ENCODE data around the gene SORL1. TPM values are rescaled to one million over a fixed set of nuclear protein-coding genes. Genes with fewer than 3 reads are reported as not detected.
A peak's percentile ranks its signal among the peaks of the same experiment; 100 is the strongest.

Gene SORL1
- total RNA-seq, 1 donor from 2014 or later, result 11.1 TPM

- Mint-ChIP-seq H3K4me3 (ENCODE audit: unreplicated experiment) (peak overlapping the region; percentile 64), H3K27me3 (ENCODE audit: unreplicated experiment) (peaks cover 8% of the 10 kb centered on the region), H3K36me3 (ENCODE audit: unreplicated experiment) (no peaks in the 10 kb centered on the region), H3K4me1 (ENCODE audit: low read depth, unreplicated experiment) (peaks cover 34% of the 10 kb centered on the region), H3K9me3 (ENCODE audit: unreplicated experiment) (peaks cover 14% of the 10 kb centered on the region), H3K27ac (ENCODE audit: unreplicated experiment) (peak overlapping the region; percentile 99)
- TF ChIP-seq CTCF (IDR thresholded peaks at IDR 0.05; ENCODE audit: partially characterized antibody, unreplicated experiment), result no peak
- peak; percentile 17 for DNase-seq
Measured at GRCh38 chr11:121523581-121524232, 71.6 kb downstream of the SORL1 start.

- Mint-ChIP-seq H3K36me3 (ENCODE audit: unreplicated experiment) (no peaks in the 10 kb centered on the region), H3K27me3 (ENCODE audit: unreplicated experiment) (peaks cover 8% of the 10 kb centered on the region), H3K9me3 (ENCODE audit: unreplicated experiment) (peaks cover 14% of the 10 kb centered on the region), H3K4me1 (ENCODE audit: low read depth, unreplicated experiment) (peaks cover 34% of the 10 kb centered on the region), H3K27ac (ENCODE audit: unreplicated experiment) (peak overlapping the region; percentile 99), H3K4me3 (ENCODE audit: unreplicated experiment) (peak overlapping the region; percentile 64)
- peak; percentile 59 for DNase-seq
- no peak for TF ChIP-seq CTCF (IDR thresholded peaks at IDR 0.05; ENCODE audit: partially characterized antibody, unreplicated experiment)
Measured at GRCh38 chr11:121524233-121524631, 72.1 kb downstream of the SORL1 start.

GRCh38 chr11:121525376-121525775 lies 73.3 kb downstream of the SORL1 start:
- Mint-ChIP-seq H3K4me1 (ENCODE audit: low read depth, unreplicated experiment) (peaks cover 34% of the 10 kb centered on the region), H3K9me3 (ENCODE audit: unreplicated experiment) (peaks cover 14% of the 10 kb centered on the region), H3K27me3 (ENCODE audit: unreplicated experiment) (peaks cover 8% of the 10 kb centered on the region), H3K27ac (ENCODE audit: unreplicated experiment) (no peak overlapping the region), H3K36me3 (ENCODE audit: unreplicated experiment) (peaks cover 6% of the 10 kb centered on the region), H3K4me3 (ENCODE audit: unreplicated experiment) (no peak overlapping the region)
- no peak for TF ChIP-seq CTCF (IDR thresholded peaks at IDR 0.05; ENCODE audit: partially characterized antibody, unreplicated experiment)
- no peak for DNase-seq

GRCh38 chr11:121530257-121530656 lies 78.1 kb downstream of the SORL1 start:
- no peak for TF ChIP-seq CTCF (IDR thresholded peaks at IDR 0.05; ENCODE audit: partially characterized antibody, unreplicated experiment)
- DNase-seq, result no peak
- H3K27ac Mint-ChIP-seq (ENCODE audit: unreplicated experiment), result no peak overlapping the region
- H3K9me3 Mint-ChIP-seq (ENCODE audit: unreplicated experiment), result peaks cover 4% of the 10 kb centered on the region
- H3K4me1 Mint-ChIP-seq (ENCODE audit: low read depth, unreplicated experiment), result peaks cover 18% of the 10 kb centered on the region
- peaks cover 10% of the 10 kb centered on the region for H3K36me3 Mint-ChIP-seq (ENCODE audit: unreplicated experiment)
- no peak overlapping the region for H3K4me3 Mint-ChIP-seq (ENCODE audit: unreplicated experiment)
- H3K27me3 Mint-ChIP-seq (ENCODE audit: unreplicated experiment), result peaks cover 2% of the 10 kb centered on the region

GRCh38 chr11:121533601-121534000 lies 81.5 kb downstream of the SORL1 start:
- Mint-ChIP-seq H3K9me3 (ENCODE audit: unreplicated experiment) (peaks cover 2% of the 10 kb centered on the region), H3K4me1 (ENCODE audit: low read depth, unreplicated experiment) (peaks cover 34% of the 10 kb centered on the region), H3K4me3 (ENCODE audit: unreplicated experiment) (peak overlapping the region; percentile 51), H3K27ac (ENCODE audit: unreplicated experiment) (peak overlapping the region; percentile 91), H3K36me3 (ENCODE audit: unreplicated experiment) (peaks cover 10% of the 10 kb centered on the region), H3K27me3 (ENCODE audit: unreplicated experiment) (peaks cover 2% of the 10 kb centered on the region)
- no peak for TF ChIP-seq CTCF (IDR thresholded peaks at IDR 0.05; ENCODE audit: partially characterized antibody, unreplicated experiment)
- DNase-seq, result no peak

All from glutamatergic neuron (in vitro differentiated cells).